ENCODE data around the gene KIFBP.
"Not testable (repeated sequence)": the region's sequence is repeated elsewhere in the genome, so short reads cannot be mapped to it uniquely, and the experiment has no call there.

KIFBP gene, protein sequence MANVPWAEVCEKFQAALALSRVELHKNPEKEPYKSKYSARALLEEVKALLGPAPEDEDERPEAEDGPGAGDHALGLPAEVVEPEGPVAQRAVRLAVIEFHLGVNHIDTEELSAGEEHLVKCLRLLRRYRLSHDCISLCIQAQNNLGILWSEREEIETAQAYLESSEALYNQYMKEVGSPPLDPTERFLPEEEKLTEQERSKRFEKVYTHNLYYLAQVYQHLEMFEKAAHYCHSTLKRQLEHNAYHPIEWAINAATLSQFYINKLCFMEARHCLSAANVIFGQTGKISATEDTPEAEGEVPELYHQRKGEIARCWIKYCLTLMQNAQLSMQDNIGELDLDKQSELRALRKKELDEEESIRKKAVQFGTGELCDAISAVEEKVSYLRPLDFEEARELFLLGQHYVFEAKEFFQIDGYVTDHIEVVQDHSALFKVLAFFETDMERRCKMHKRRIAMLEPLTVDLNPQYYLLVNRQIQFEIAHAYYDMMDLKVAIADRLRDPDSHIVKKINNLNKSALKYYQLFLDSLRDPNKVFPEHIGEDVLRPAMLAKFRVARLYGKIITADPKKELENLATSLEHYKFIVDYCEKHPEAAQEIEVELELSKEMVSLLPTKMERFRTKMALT

DNA sequence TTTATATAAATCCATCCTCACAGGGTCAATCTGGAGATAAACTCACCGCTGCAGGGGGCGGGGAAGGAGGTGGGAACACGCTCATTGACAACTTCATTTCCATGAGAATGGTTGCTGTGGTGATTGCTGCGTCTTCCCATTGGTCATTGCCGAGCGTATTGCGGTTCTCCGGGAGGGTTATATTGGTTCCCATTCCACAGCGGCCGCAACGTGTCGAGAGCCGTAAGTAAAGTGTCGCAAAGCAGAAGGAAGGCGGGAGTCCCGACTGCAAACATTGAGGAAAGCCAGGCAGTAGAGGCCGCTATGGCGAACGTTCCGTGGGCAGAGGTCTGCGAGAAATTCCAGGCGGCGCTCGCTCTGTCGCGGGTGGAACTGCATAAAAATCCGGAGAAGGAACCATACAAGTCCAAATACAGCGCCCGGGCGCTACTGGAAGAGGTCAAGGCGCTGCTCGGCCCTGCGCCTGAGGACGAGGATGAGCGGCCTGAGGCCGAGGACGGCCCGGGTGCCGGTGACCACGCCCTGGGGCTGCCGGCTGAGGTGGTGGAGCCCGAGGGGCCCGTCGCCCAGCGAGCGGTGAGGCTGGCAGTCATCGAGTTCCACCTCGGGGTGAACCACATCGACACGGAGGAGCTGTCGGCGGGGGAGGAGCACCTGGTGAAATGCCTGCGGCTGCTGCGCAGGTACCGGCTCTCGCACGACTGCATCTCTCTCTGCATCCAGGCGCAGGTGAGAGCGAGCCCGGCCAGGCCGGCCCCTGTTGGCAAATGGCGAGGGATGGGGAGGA, at the start of gene KIFBP:
Gene KIFBP (plus strand): TSS at position 274 of the 787 bp plus-strand sequence. CDS start 30 bp downstream, at position 304.
- DNase-seq (ENCODE audit: low read depth): peak; percentile 98

DNA sequence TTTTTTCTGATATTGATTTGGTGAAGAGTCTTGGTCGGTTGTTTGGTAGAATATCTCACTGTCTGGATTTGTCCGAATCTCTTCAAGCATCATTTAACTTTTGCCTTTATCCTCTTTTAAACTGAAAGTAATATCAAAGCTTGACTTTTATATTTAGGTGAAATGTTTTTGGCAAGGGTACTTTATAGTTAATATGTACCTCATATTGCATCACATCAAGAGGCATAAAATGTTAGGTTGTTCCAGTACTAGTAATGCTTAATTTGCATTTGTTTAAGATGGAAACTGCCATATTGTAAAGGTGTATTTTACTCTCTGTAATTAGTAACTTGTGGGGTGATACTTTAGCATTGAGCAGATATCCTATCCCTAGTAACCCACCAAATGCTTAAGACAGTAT, 49.7 kb upstream of the KIFBP start:
- DNase-seq (ENCODE audit: low read depth): no peak

DNA sequence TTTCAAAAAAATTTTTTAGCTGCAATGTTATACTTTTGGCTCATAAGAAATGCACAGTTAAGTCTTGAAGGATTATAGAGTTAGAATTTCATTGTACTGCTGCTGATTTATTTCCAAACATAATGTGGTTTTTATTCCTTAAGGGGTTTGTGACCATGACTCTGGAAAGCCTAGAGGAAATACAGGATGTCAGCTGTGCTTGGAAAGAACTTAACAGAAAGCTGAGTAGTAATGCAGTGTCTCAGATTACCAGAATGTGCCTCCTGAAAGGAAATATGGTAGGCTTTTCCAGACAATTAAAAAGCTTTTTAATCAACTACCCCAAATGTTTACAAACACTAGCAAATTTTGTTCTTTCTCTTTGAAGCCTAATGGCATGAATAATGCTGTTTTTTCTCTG, 47.7 kb upstream of the KIFBP start:
- DNase-seq (ENCODE audit: low read depth): not testable (repeated sequence)

DNA sequence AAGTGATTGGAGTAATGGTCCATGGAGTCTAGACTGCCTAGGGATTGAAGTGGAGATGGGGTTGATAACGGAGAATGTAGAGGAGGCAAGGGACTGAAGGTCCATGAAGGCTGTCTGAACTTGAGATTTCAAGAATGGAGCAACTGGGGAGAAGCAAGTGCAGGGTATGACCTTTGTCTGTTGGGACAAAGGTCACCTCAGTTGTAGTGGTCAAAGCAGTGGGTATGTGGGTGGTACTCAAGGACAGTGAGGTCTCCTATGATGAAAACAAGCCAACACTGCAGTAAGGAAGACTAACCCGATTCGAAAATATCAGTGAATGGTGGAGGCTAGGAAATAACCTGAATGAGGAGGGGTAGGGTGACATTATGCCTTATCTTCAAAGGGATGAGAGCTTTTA, 38.0 kb upstream of the KIFBP start:
- DNase-seq (ENCODE audit: low read depth): no peak

DNA sequence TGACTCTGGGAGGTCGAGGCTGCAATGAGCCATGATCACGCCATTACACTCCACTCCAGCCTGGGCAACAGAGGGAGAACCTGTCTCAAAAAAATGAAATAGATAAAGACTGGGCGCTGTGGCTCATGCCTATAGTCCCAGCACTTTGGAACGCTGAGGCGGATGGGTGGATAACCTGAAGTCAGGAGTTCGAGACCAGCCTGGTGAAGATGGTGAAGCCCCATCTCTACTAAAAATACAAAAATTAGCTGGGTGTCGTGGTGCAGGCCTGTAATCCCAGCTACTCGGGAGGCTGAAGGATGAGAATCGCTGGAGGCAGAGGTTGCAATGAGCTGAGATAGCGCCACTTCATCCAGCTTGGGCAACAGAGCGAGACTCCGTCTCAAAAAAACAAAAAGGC, 33.7 kb upstream of the KIFBP start:
- DNase-seq (ENCODE audit: low read depth): no peak

DNA sequence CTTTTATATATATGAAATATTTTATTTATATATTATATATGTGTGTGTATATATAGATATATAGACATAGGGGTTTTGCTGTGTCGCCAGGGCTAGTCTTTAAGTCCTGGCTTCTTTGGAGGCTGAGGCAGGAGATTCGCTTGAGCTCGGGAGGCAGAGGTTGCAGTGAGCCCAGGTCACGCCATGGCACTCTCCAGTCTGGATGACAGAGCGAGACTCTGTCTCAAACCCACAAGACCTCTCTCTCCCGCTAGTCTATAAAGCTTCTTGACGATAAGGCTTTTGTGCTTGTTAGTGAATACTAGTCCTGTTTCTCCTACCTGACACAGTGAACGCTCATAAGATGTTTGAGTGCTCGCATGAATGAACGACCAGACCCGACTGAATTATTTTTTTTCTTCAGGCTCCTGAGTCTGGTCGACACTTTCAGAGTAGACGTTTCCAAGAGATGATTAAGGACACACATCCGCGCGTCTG, 33.2 kb upstream of the KIFBP start:
- DNase-seq (ENCODE audit: low read depth): no peak

DNA sequence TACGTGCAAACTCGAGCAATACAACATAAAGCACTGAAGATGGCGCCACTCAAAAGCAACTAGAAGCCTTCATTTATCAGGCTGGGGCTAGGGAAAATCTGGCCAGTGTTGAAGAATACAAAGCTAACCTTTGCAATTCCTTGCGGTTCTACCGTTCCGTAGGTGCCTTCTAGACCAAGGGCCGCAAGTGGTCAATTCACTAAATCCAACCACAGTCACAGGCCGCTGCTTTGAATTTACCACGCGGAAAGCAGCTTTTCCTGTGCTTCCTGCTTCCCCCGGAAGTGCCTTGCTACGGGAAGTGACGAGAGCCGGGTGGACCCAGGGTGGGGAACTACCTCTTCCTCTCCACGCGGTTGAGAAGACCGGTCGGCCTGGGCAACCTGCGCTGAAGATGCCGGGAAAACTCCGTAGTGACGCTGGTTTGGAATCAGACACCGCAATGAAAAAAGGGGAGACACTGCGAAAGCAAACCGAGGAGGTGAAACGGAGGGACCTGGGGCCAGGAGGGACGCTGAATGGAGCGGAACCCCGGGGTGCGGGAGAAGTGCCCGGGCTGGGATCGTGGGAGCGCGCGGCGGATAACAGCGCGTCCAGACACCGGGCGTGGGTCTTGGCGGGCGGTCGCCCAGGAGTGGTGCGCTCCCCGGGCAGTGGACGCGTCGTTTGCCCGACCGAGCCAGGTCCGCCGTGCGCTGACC, 32.6 kb upstream of the KIFBP start, which contains the start of gene DDX21:
Gene DDX21 (plus strand): TSS at position 339 of the 701 bp plus-strand sequence. CDS start 56 bp downstream, at position 395.
- peak; percentile 95 for DNase-seq (ENCODE audit: low read depth)

DNA sequence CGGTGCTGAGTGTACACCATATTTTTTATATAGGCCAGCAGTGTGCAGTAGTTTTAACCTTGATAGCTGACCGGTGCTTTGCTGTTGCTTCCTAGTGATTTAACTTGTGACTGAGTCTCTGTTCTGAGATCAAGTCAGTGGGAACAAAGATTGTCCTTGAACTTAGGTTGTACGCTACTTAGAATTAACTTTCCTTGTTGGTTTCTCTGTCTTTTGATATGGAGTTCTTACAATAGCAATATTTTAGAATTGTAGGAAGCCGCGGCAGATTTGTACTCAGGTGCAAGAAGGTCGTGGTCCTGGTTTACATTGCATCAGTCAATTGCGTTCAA, 31.4 kb upstream of the KIFBP start:
- no peak for DNase-seq (ENCODE audit: low read depth)

DNA sequence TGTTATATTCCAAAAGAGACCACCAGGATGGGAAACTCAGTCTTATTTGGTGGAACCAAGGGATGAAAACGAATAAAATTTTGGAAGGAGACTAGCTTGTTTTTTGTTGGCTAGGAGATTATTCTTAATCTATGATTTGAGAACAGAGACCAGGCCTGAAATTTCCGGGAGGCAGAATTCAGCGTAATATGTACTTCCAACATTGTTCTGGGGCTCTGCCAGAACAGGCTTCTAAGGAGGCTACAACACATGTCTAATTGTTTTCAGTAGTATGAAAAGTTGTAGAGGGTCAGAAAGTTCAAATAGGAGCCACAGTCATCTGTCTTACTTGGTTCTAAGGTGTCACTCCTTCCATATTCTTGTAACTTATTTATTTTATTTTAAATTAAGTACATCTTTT, 30.9 kb upstream of the KIFBP start:
- no peak for DNase-seq (ENCODE audit: low read depth)

DNA sequence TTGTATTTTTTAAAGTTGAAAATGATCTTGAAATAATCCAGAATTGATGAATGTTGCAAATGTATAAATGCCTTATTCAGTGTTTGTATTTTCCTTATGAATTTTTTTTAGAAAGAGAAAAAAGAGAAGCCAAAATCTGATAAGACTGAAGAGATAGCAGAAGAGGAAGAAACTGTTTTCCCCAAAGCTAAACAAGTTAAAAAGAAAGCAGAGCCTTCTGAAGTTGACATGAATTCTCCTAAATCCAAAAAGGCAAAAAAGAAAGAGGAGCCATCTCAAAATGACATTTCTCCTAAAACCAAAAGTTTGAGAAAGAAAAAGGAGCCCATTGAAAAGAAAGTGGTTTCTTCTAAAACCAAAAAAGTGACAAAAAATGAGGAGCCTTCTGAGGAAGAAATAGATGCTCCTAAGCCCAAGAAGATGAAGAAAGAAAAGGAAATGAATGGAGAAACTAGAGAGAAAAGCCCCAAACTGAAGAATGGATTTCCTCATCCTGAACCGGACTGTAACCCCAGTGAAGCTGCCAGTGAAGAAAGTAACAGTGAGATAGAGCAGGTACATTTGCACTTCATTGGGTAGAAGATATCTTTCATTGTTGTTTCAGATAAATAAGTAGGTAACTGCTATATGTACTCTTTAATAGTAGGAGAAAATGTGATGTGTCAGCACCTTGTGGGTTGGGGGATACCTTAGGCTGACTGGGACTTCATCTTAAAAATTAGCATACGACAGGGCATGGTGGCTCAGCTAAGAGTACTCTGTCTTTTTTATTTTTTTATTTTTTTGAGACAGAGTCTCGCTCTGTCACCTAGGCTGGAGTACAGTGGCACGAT, 28.7 kb upstream of the KIFBP start:
- no peak for DNase-seq (ENCODE audit: low read depth)

DNA sequence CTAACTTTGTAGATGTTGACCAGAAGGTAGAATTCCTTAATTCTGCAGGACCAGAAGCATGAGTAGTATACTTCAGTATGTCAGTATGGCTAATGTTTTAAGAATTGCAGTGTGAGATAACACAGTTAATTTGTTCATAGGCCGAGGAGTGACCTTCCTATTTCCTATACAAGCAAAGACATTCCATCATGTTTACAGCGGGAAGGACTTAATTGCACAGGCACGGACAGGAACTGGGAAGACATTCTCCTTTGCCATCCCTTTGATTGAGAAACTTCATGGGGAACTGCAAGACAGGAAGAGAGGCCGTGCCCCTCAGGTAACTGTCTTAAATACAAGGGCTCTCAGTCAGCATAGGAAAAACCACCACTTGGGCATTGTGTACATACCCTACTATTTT, 25.5 kb upstream of the KIFBP start:
- peak; percentile 65 for DNase-seq (ENCODE audit: low read depth)

DNA sequence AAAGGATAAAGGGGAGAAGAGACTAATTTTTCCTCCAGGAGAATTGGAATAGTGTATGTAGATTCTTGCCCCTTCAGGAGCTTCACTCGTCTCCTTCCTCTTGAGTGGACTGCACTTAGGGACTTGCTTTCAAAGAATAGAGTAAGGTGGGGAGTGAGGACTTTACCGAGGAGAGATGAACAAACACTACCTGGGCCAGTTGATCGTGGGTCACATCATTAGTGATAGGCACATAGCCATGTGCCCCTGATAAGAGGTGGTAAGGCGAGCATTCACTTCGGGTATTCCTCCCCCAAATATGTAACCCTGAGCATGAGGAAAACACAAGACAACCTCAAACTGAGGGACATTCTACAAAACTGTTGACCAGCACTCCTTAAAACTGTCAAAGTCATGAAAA, 14.6 kb upstream of the KIFBP start:
- no peak for DNase-seq (ENCODE audit: low read depth)

DNA sequence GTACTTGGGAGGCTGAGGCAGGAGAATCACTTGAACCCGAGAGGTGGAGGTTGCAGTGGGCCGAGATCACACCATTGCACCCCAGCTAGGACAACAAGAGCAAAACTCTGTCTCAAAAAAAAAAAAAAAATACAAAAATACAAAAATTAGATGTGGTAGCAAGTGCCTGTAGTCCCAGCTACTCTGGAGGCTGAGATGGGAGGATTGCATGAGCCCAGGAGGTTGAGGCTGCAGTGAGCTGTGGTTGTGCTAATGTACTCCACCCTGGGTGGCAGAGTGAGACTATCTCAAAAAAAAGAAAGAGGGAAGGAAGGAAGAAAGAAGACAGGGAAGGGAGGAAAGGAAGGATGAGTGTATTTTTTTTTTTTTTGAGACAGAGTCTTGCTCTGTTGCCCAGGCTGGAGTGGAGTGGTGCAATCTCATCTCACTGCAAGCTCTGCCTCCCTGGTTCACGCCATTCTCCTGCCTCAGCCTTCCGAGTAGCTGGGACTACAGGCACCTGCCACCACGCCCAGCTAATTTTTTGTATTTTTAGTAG, 12.6 kb upstream of the KIFBP start:
- DNase-seq (ENCODE audit: low read depth): not testable (repeated sequence)

DNA sequence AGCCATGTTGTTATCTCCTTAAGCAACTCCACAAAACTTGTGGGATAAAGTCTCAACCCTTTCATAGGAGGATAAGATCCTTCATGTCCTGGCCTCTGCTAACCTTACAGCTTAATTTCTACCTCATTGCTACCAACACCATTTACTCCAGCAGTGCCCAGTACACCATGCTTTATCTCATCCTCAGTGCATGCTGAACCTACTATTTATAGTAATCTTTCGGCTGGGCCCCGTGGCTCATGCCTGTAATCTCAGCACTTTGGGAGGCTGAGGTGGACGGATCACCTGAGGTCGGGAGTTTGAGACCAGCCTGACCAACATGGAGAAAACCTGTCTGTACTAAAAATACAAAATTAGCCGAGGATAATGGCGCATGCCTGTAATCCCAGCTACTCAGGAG, 8.9 kb upstream of the KIFBP start:
- not testable (repeated sequence) for DNase-seq (ENCODE audit: low read depth)

DNA sequence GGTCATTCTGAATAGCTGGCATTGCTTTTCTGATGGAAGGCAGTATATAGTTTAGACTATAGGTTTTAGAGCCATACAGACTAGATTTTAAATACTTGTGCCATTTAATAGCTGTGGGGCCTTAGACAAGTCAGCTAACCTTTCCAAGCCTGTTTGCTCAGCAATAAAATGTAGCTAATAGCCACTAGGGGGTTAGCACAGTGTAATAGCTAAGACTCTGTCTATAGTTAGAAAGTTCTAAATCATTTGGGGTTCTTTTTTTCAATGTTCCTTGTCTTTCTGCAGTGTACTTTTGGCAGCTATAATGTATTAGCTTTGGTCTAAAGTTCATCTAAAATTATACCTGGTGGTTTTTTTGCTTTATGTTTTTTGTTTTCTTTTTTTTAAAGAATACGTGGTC, 7.5 kb upstream of the KIFBP start:
- DNase-seq (ENCODE audit: low read depth): peak; percentile 17

DNA sequence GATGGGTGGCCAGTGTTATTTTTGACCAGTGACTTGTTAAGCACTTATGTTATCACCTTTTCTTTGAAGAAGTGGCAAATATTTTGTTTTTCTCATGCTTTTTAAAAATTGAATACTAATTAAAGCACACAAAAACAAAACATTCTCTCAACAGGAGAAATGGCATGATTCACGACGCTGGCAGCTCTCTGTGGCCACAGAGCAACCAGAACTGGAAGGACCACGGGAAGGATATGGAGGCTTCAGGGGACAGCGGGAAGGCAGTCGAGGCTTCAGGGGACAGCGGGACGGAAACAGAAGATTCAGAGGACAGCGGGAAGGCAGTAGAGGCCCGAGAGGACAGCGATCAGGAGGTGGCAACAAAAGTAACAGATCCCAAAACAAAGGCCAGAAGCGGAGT, 6.2 kb upstream of the KIFBP start:
- DNase-seq (ENCODE audit: low read depth): no peak

DNA sequence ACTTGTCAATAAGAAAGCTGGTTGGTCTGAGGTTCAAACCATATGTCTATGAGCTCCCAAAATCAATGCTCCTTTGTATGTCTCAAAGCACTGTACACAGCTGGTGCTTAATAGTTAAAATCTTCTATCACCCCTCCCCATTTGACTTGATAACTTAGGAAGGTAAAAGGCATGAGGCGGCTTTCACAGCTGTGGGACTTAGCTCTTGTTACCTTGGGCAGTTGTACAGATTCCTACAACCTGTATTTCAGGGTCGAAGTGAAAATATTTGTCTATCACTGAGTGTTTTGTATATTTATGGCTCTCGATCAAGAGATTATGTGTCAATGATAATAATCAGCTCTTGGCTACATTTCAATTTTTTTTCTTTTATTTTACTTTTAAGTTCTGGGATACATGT, 992 bp upstream of the KIFBP start:
- DNase-seq (ENCODE audit: low read depth): no peak

DNA sequence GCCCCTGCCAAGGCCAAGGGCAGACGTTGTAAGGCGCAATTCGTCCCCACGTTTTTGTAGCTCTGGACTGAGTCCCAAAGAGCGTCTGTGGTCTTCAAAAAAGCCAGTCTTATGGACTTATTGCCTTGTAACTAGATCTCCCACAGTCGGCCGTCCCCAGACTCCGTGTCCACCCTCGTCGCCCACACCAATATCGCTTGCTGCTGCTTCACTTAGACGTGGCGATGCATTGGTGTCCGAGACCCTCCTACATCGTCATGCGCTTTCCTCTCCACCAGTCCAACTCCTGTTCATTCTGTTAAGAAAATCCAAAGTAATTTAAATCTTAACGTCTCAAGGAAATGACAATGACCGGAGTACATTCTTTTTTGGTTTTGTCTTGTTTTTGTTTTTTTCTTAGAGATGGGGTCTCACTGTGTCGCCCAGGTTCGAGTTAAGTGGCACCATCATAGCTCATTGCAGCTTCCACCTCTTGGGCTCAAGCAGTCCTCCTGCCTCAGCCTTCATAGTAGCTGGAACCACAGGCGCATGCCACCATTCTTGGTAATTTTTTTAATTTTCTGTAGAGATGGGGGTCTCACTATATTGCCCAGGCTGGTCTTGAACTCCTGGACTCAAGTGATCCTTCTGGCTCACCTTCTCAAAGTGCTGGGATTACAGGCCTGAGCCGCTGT, 851 bp downstream of the KIFBP start:
- DNase-seq (ENCODE audit: low read depth): no peak

DNA sequence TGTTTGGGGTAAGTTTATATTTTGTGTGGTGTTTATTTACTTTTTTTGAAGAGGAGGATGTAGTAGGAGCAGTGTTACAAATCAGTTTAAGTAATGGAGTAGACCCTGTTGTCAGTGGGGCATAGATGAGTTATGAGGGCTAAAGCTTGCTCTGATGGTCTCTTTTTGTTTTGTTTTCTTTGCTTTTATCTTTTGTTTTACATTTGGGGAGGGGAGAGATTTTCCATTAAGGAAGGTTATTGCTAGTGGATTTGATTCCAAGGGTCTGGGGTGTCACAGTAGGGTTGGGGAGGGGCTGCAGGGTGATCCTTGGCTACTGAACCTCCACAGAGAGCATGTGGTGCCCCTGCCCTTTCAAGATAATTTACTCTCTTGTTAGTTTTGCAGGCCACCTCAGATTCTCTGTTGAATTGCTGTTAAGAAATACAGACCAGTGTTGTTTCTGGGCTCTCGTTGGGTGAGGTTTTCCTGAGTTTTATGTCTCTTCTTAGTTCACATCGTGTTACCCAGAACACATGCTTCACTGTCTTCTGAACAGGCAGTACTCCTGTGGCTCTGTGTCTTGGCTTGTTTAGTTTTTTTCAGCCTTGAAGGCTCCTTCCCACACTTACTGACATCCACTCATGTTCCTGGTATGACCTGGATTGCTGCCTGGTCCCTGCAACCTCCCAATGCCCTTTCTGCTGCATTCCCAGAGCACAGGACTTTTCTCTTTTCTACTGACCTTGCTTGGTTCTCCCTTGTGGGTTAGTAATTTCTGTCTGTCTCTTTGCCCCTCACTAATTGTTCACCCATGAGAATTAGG, 4.2 kb downstream of the KIFBP start:
- peak; percentile 98 for DNase-seq (ENCODE audit: low read depth)

DNA sequence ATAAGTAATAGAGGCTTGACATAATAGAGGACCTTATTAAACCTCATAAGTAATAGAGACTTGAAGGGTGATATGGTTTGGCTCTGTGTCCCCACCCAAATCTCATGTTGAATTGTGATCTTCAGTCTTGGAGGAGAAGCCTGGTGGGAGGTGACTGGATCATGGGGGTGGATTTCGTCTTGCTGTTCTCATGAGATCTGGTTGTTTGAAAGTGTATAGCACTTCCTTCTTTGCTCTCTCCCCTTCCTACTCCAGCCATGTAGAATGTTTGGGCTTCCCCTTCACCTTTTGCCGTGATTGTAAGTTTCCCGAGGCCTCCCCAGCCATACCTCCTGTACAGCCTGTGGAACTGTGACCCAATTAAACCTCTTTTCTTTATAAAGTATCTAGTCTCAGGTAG, 8.6 kb downstream of the KIFBP start:
- DNase-seq (ENCODE audit: low read depth): no peak

All from amniotic epithelial cell (primary cell).